Activated T-helper 9 cell treated with anti-CD3 and anti-CD28 coated beads, Interleukin-2, amount 50 U/mL, for 16 hours (primary cell): ENCODE measurements around the gene FYB1.

ENCODE experiments used
- DNase-seq: peaks from one replicate; pipeline ENCODE4 v3.0.0-alpha.2; 2020; ENCODE audit warnings: low read depth

The FYB1 gene

DNA sequence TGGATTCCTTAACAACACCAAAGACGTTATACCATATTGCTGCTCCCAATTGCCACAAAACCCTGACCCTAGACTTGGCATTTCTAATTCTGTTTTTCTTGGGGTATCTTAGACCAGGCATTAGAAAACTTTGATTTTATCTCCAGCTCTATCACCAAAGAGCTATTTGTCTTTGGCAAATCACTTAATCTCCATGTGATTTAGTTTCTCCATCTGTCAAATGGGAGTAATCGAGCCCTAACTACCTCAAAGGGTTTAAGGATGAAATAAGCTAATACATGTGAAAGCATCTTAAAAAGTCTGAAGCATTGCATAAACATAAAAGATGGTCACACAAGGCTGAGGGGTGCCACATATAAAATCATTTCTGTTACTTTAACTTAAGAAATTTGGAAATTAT, 60.6 kb downstream of the FYB1 start:
- DNase-seq = no peak

GRCh38 chr5:39158127-39158593, 61.2 kb downstream of the FYB1 start:
- no peak for DNase-seq

GRCh38 chr5:39157701-39158100, 61.7 kb downstream of the FYB1 start:
- DNase-seq = no peak

GRCh38 chr5:39156082-39156481, 63.3 kb downstream of the FYB1 start:
- DNase-seq = no peak

DNA sequence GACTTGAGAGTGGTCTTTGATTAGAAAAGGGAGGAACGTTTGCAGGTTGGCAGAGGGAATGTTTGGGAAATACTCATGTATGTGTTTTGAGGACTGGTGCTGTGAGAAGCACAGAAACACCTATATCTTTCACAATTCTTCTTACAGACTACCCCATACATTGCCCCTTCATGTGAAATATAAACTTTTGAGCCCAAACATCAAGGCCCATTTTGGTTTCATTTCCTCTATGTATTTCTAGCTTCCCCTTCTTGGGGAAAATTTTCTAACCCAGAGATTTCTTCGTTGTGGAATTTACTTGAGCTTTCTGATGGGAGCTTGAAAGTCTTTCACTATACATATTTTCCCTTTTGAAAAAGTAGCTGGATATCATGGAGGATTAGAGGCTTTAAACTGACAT, 67.6 kb downstream of the FYB1 start:
- no peak for DNase-seq

DNA sequence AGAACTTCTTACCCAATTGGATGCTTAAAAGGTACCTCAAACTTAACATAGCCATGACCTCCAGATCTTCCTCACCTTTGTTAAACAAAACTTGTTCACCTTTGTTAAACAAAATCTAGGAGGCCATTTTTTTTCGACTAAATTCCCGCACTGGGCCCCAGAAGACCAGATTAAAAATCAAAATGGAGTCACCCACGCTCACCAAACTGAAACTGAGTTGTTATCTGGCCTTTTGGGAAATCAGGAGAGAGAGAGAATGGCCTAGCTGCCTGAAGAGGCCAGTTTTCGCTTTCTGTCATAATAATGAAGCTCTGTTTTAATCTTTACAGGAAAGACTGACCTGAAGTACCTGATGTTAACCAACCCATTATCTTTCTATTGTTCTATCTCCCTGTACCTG, 69.4 kb downstream of the FYB1 start:
- no peak for DNase-seq

DNA sequence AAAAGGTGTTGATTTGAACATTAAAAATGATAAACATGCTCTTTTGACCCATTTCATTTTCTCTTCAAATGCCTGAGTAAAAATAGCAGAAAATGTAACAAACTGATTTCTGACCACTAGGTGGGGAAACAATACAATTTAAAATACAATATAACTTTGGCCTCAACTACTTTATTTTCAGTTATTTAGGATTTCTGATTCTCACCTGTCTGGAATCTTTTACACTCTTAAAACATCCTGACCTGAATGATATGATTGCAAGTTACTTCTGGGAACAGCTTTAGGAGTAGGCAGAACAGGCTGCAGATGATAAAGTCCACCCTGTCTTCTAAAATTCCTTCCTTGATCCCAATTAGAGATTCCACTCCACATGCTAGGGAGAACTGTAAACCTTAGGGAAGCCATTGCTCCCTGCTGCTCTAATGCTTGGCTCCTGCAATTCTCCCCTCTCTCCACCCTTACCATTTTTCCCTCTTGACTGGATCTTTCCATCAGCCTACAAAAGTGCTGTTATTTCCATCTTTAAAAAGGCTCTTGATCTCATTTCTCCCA, 70.3 kb downstream of the FYB1 start:
- DNase-seq = no peak

GRCh38 chr5:39146831-39147540, 72.4 kb downstream of the FYB1 start:
- no peak for DNase-seq

GRCh38 chr5:39143151-39143860, 76.1 kb downstream of the FYB1 start:
- DNase-seq = no peak

GRCh38 chr5:39140558-39141168, 78.7 kb downstream of the FYB1 start:
- DNase-seq = no peak

GRCh38 chr5:39138892-39139291, 80.5 kb downstream of the FYB1 start:
- DNase-seq = no peak

DNA sequence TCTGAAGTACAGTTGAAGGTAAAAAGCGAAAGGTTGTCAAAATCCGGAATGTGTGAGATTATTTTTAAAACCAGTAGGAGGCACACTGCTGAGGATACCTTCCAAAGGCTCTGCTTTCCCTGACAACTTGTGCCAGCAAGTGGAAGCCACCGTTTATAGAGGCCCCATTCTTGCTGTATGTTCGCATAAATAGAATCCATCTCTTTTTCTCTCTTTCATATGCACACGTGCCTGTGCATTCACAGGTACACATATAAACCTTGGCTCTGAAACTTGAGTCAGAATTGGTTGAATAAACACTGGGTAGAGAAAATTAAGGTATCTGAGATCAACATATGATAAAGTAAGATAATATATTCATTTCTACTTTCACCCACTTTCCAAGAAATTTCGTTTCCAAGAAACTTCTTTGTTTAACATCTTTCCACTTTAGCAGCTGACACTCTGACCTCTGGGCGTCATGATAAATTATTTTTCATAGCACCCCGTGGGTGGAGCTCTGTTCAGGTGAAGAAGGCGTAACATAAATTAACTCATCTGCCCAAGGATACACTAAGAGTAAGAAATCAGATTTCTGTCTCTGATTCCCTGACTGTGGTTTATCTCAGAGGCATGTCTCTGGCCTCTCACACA, 81.4 kb downstream of the FYB1 start:
- DNase-seq = no peak

GRCh38 chr5:39137391-39137790, 82.0 kb downstream of the FYB1 start:
- no peak for DNase-seq

DNA sequence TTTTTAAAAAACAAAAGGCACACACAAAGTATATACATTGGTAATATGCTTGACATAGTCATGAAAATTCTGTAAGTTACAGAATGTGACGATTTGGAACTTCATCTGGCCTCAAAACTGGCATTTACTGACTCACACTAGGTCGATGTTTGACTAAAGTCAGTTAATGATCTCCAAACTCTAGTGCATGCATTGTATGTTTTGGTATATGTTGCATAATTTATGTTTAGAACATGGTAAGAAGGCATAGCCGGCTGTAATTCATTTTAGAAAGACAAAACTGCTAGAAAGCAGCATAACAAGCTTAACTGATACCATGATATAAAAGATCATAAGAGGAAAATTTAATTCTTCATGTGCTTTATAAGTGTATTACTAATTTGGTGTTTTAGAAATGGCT, 86.6 kb downstream of the FYB1 start:
- no peak for DNase-seq

- no peak for DNase-seq
Observed at GRCh38 chr5:39132128-39132447, 87.3 kb downstream of the FYB1 start.

GRCh38 chr5:39131210-39132127, 87.9 kb downstream of the FYB1 start:
- no peak for DNase-seq

GRCh38 chr5:39130716-39131115, 88.6 kb downstream of the FYB1 start:
- DNase-seq = no peak

DNA sequence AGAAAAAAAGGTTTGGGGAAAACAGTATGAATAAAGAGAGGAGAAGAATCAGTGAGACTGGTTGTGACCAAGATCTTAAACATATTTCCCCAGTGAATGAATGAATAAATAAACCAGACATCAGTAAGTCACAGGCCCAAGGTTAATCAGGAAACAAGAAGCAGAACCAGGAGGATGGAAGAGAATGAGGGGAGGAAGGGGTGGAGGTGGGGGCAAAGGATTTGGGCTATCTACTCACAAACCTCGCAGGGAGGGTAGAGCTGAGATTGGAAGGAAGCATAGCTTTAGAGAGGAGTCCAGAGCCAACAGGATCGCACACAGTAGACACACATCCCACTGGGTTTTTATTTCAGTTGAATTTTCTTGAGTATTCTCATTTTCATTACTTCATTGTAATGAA, 97.4 kb downstream of the FYB1 start:
- no peak for DNase-seq

DNA sequence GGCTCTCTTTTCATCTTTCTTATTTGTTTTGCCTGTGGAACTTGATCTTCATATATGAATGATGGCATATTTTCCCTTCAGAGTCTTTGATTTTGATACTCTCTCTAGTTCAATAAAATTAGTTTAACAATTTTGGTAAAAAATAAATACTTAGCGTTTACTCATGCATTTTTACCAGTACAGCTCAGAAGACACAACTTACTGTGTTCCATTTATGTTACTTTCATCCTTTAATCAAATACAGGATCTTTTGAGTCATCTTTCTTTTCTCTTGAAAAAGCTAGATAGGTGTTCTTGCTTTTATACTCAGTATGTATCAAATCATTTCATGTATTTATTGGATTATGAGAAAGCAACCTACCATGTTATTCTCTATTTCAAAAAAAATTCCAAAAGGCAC, 98.0 kb downstream of the FYB1 start:
- DNase-seq = no peak

- DNase-seq = no peak
Observed at GRCh38 chr5:39120052-39120420, 99.3 kb downstream of the FYB1 start.

DNA sequence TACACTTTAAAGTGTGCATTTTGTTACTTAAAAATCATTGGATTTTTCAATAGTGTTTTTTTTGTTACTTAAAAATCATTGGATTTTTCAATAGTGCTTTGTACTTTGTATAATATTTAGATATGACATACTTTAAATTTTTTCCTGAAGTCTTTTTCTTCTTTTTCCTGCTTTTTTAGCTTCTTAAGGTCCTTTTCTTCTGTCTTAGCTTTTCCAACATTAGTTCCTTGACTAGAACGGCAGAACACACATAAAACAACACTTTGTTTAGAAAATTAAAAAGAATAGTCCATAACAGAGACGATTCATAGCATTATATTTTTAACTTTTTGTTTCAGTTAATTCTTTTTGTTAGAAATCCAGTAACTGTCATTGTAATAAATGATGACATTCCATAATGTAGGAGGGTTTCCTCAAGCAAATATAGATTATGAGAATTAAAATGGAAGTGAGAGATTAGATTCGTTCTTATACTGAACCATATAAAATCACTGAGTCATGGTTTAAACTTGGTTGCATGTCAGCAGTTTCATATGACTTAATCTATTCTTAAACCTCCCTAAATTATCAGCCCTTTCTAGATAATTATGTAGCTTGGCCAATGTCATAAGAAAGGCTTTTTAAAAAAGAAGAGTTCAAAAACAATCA, 99.8 kb downstream of the FYB1 start:
- no peak for DNase-seq
